Brain pericyte (primary cell): Measurements from ENCODE around the gene IRAK1BP1.
"Not testable (repeated sequence)": the region's sequence is repeated elsewhere in the genome, so short reads cannot be mapped to it uniquely, and the experiment has no call there.

Experiments used
- DNase-seq: peaks from one replicate; pipeline ENCODE4 v3.0.0-alpha.2; 2012; ENCODE audit warnings: low read depth, low spot score

The IRAK1BP1 gene

GRCh38 chr6:78889901-78890300, 22.6 kb downstream of the IRAK1BP1 start:
- DNase-seq, result not testable (repeated sequence)

- DNase-seq, result no peak
These were observed 28.9 kb downstream of the IRAK1BP1 start for GRCh38 chr6:78896227-78896626.

- no peak for DNase-seq
These were observed 41.3 kb downstream of the IRAK1BP1 start for GRCh38 chr6:78908621-78909020.

GRCh38 chr6:78909391-78909790, 42.0 kb downstream of the IRAK1BP1 start:
- DNase-seq, result no peak

DNA sequence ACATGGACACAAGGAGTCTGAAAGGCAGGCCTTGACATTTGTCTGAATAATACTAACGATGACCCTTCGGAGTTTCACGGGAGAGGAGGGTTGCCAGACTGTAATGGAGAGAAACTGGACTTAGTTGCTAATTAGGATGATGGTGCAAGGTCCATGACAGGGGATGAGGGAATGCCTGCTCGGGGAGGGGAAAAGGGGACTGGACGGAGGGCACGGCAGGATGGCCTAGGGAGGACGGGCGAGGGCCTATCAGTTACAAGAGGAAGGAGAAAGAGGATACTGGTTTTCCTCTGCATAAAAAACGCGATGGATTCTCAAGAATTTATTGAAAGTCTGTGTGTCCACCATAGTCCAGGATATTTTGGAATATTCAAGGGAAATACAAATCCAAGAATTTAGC, 42.7 kb downstream of the IRAK1BP1 start:
- no peak for DNase-seq

- DNase-seq, result no peak
These were observed 43.3 kb downstream of the IRAK1BP1 start for GRCh38 chr6:78910591-78911171.

DNA sequence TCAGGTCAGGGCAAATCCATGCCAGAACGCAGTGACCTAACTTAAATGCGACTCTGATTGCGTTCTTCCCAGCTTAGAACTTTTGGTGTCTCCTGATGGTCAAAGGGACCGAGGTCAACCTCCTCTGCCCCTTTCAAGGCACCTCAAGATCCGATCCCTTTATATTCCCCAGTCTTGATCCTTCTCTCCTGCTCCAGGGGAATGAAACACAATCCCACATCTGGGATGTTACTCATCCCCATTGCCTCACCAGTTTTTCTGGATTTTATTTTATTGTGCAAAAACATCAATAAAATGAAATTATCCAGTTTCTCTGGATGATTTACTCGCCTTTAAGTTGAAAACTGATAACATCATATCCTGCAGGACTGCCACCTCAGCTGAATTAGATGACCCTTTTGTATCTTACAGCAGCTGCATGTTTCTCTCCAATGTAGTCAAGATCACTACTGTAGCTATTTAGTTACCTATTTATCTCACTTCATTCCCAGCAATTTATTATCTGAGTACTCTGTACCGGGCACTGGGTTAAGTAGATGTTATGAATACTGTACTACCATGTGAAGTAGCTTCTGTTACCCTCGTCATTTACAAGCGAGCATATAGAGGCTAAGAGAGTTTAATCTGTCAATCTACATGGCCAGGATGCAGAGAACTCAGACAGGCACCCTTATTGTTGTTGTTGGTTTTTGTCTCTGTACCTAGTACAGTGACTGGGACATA, 44.0 kb downstream of the IRAK1BP1 start:
- DNase-seq, result no peak

GRCh38 chr6:78916411-78916810, 49.1 kb downstream of the IRAK1BP1 start:
- DNase-seq, result no peak

DNA sequence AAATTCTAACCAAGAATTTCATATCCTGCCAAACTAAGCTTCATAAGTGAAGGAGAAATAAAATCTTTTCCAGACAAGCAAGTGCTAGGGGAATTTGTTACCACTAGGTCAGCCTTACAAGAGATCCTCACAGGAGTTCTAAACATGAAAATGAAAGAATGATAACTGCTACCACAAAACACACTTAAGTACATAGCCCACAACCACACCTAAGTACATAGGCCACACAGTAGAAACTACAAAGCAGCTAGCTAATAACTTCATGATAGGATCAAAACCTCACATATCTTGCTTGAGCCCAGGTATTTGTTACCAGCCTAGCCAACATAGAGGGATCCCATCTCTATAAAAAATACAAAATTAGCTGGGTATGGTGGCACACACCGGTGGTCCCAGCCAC, 50.4 kb downstream of the IRAK1BP1 start:
- DNase-seq, result no peak

DNA sequence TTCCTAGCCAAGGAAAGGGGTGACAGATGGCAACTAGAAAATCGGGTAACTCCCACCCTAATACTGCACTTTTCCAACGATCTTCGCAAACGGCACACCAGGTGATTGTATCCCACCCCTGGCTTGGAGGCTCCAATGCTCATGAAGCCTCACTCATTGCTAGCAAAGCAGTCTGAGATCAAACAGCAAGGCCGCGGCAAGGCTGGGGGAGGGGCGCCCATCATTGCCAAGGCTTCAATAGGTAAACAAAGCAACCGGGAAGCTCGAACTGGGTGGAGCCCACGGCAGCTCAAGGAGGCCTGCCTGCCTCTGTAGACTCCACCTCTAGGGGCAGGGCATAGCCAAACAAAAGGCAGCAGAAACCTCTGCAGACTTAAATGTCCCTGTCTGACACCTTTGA, 53.8 kb downstream of the IRAK1BP1 start:
- DNase-seq, result not testable (repeated sequence)

DNA sequence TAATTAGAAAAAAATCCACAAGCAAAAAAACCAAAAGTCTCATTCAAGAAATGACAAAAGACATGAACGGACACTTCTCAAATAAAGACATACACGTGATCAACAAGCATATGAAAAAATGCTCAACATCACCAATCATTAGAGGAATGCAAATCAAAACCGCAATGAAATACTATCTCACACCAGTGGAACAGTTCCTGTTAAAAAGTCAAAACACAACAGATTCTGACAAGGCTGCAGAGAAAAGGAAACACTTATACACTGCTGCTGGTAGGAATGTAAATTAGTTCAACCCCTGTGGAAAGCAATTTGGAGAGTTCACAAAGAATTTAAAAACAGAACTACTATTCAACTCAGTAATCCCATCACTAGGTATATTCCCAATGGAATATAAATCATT, 58.0 kb downstream of the IRAK1BP1 start:
- no peak for DNase-seq

DNA sequence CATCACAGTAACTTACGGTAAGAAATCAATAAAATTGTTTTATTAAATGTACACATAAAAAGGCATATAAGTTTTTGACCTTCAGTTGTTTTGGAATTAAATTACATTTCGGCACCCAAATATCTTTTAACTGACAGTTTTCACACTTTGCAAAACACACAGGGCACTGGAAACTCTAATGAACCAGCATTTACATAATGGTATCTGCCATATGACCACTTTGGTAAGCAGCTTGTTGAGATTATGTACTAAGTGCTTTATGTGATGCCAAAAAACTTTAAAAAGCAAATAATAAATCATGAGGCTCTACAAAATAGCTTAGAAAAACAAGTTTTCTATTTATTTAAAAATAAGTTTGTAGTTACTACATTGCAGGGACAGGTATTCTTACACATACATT, 68.2 kb downstream of the IRAK1BP1 start:
- no peak for DNase-seq

GRCh38 chr6:78936515-78936914, 69.2 kb downstream of the IRAK1BP1 start:
- DNase-seq, result no peak

DNA sequence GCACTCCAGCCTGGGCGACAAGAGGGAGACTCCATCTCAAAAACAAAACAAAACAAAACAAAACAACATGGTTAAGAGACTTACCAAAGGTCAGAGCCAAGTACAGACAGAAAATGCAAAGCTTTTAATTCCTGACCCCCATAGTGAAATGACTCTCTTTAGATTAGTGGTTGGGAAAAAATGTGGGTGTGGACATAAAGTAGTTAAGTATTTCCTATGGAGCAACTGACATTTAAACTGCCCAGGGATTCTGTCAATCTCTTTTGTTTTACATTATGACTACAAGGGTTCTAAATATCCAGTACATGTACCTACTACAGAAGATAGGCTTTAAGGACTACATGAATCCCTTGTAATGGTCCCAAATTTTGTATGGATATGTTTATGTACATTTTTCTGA, 75.1 kb downstream of the IRAK1BP1 start:
- no peak for DNase-seq

- no peak for DNase-seq
These were observed 80.2 kb downstream of the IRAK1BP1 start for GRCh38 chr6:78947529-78947928.

DNA sequence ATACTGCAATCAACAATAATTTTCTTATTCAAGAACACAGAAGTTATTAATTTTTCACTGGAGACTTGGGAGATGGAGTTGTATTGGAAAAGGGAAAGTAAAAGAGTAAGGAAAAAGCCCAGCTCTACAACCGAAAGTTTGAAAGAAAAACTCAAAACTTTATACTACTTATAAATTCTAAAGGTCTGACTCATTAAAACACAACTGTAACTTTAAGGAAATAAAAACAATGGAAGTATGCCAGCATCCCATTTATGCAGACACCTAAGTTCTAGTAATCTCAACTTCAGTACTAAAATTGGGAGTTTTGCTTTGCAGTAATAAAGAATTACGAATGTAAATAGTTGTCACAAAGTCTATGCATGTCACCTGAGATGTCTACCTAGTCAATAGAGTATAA, 80.6 kb downstream of the IRAK1BP1 start:
- peak; percentile 11 for DNase-seq

GRCh38 chr6:78948785-78949184, 81.4 kb downstream of the IRAK1BP1 start:
- DNase-seq, result no peak

GRCh38 chr6:78952362-78952761, 85.0 kb downstream of the IRAK1BP1 start:
- no peak for DNase-seq
